Measurements from ENCODE around the gene ADAMTS17. TPM values are rescaled to one million over a fixed set of nuclear protein-coding genes. Genes with fewer than 3 reads are reported as not detected.
A peak's percentile ranks its signal among the peaks of the same experiment; 100 is the strongest.

The ADAMTS17 gene
- total RNA-seq, 2 experiments from 2014 or later = 0.99 to 1.2 TPM

DNA sequence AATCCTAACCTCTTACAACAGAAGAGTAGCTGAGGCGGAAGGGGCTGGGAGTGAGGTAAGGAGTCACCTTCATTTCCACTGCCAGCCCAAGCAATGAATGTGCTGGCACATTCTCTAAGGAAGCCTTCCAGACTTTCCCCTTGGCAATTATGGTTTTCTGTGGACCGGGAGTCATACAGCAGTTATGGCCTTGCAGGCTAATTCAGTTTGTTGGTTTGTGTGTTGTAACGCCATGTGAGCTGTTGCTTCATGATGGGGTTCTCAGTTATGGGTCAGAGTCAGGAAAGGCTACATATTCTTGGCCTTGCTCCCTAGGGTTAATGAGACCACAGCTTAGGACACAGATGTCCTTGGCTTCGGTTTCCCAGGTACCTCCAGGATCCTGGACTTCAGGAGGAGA, 137.0 kb downstream of the ADAMTS17 start:
- ChIA-PET POLR2A (no interaction called here), CTCF (no interaction called here)
- peaks cover 13% of the 10 kb centered on the region for H3K4me1 Mint-ChIP-seq (ENCODE audit: low read depth)
- no peaks in the 10 kb centered on the region for H3K9me3 Mint-ChIP-seq
- intact Hi-C loops (cut with micrococcal nuclease) = no loop called here
- no peak overlapping the region for H3K27ac Mint-ChIP-seq
- no peaks in the 10 kb centered on the region for H3K27me3 Mint-ChIP-seq
- H3K36me3 Mint-ChIP-seq = peaks cover 9% of the 10 kb centered on the region
- no peak overlapping the region for H3K4me3 Mint-ChIP-seq
- DNase-seq = no peak

DNA sequence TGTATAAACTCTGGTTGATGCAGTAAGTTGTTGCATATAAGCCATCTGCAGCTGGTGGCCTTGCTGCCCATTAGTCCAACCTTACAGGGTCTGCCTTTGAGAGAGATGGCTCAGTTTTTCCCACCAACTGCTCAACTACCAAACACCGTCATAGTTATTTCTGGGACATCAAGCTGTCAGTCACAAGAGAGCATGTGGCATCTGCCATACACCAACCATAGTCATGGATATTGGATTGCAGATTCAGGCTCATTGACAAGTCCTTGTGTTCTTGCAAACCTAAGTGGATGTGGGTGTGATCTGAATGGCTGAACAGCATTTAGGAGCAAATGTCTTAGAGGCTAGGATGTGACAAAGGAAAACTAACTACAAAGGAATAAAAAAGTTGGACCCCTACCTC, 137.6 kb downstream of the ADAMTS17 start:
- ChIA-PET POLR2A (no interaction called here), CTCF (no interaction called here)
- peaks cover 13% of the 10 kb centered on the region for H3K4me1 Mint-ChIP-seq (ENCODE audit: low read depth)
- no peaks in the 10 kb centered on the region for H3K27me3 Mint-ChIP-seq
- intact Hi-C loops (cut with micrococcal nuclease) = no loop called here
- peaks cover 9% of the 10 kb centered on the region for H3K36me3 Mint-ChIP-seq
- no peak for DNase-seq
- H3K4me3 Mint-ChIP-seq = no peak overlapping the region
- no peak overlapping the region for H3K27ac Mint-ChIP-seq
- H3K9me3 Mint-ChIP-seq = no peaks in the 10 kb centered on the region

DNA sequence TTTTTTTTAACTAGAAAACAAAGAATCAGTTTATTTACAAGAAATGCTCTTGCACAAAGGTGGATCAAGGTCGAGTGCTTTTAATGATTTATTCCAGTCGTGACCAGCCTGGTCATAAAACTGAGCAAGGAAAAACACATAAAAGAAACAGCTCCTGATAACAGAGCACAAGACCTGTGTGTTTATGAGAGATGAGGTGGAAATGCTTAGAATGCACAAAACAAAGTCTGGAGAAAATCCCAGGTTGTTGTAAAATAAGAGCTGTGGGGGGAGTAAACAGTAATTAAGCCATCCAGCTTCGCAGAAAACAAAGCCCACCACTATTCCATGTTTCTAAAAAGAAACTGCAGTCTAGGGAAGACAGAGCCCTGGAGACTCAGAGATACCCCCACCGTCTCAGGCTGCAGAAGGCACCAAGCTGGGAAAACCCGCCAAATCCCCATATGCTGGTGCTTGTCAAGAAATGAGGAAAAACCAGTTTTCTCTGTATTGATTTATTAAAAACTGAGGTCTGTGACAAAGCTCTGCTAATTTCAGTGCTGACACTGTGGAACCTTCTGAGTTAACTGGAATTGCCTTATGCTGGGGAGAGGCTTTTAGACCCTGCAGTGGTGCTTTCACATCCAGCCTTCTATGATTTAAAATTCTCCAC, 139.3 kb downstream of the ADAMTS17 start:
- Mint-ChIP-seq H3K9me3 (no peaks in the 10 kb centered on the region), H3K4me3 (no peak overlapping the region), H3K27ac (no peak overlapping the region), H3K36me3 (peaks cover 9% of the 10 kb centered on the region), H3K4me1 (ENCODE audit: low read depth) (peaks cover 13% of the 10 kb centered on the region), H3K27me3 (no peaks in the 10 kb centered on the region)
- DNase-seq = no peak
- CTCF ChIA-PET = interaction anchor here (1.1 kb wide), 1 partner anchor 148 kb away, joined by 4 read pairs; no protein-coding TSS in a partner anchor
- POLR2A ChIA-PET = no interaction called here
- intact Hi-C loops (cut with micrococcal nuclease) = no loop called here

DNA sequence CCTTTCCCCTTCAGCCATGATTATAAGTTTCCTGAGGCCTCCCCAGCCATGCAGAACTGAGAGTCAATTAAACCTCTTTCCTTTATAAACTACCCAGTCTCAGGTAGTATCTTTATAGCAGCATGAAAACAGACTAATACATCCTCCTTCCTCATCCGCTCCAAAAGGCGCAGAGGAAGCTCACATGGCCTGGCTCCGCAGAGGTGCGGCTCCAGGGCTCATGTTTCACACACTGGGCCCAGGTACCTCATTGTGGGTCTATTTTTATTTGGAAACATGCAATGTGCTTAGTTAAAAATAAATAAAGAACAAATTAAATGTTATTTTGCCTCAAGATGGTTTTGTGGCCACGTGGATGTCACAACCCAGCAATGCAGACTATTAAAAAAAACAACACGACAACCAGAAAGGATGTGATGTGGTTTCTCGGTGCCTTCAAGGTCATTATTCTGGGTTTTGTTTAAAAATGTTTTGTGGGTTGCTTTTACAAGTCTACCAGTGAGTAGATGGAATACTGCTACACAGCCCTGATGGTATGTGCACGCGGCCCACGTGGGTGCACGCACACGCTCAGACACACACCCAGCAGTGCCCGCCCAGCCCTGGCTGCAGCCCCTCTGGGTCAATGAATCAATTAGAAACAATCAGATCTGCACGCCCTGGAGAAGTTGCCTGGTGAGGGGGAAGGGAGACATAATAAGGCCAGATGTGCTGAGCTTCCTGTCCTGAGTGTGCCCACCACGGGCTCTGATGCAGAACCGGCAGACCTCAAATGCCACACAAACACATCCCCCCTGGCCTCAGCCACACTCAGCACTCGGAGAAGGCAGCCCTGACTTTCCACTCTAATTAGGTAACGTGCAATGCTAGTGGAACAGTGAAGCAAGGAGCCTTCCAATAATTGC, 140.1 kb downstream of the ADAMTS17 start:
- DNase-seq = peak; percentile 21
- Mint-ChIP-seq H3K4me1 (ENCODE audit: low read depth) (peaks cover 13% of the 10 kb centered on the region), H3K9me3 (no peaks in the 10 kb centered on the region), H3K27me3 (no peaks in the 10 kb centered on the region), H3K4me3 (no peak overlapping the region), H3K27ac (no peak overlapping the region), H3K36me3 (peaks cover 12% of the 10 kb centered on the region)
- POLR2A ChIA-PET = no interaction called here
- intact Hi-C loops (cut with micrococcal nuclease) = no loop called here
- CTCF ChIA-PET = interaction anchor here (1.1 kb wide), 1 partner anchor 149 kb away, joined by 4 read pairs; no protein-coding TSS in a partner anchor

DNA sequence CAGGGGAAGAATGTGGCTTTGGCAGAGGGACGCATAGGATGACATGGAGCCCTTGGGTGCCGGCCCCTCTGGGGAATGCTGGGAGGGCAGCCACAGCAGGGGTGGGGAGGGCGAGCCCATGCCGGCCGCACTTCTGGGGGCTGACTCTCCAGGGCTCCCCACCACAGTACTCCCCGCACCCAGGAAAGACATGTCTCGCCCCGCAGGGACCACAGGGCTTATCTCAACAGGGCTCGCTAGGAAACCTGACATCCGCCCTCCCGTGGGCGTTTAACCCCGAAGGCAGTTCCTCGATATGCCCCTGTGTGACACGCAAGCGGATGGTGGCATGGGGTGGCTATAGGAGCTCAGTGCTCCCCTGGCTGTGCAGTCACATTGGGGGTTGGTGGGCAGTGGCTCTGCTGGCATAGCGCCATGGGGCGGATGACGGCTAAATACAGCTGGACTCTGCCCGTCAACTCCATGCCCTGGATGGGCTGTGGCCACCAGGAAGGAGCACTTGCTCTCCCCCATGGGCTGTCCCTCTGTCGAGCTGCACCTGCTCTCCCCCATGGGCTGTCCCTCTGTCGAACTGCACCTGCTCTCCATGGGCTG, 141.4 kb downstream of the ADAMTS17 start:
- Mint-ChIP-seq H3K4me1 (ENCODE audit: low read depth) (peaks cover 13% of the 10 kb centered on the region), H3K9me3 (no peaks in the 10 kb centered on the region), H3K4me3 (no peak overlapping the region), H3K36me3 (peaks cover 12% of the 10 kb centered on the region), H3K27me3 (no peaks in the 10 kb centered on the region), H3K27ac (no peak overlapping the region)
- ChIA-PET POLR2A (no interaction called here), CTCF (no interaction called here)
- intact Hi-C loops (cut with micrococcal nuclease) = no loop called here
- DNase-seq = no peak

DNA sequence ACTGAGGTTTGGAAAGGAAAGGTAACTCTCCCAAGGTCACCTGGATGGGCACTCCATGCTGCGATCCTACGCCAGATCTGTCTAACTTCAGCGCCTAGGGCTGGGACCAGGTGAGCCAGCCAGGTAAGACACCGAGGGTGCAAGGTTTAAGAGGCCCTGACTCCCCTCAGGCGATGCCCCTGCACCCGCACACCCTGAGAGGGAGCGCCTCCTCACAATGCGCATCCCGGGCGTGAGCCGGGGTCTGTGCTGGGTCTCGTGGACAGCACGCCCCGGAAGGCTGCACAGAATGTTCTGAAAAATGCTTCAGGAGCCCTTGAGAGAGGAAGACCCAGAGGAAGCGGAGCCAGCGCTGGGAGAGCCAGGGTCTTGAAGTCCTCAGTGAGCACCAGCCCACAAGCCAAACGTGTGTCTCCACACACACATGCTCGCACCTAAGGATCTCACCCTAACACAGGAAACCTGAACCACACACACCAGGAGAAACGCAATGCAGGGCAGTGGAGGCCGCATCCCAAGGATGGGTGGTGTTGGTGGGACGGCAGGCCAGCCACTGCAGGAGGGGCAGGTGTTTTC, 142.0 kb downstream of the ADAMTS17 start:
- Mint-ChIP-seq H3K9me3 (no peaks in the 10 kb centered on the region), H3K4me3 (no peak overlapping the region), H3K4me1 (ENCODE audit: low read depth) (peaks cover 13% of the 10 kb centered on the region), H3K27me3 (no peaks in the 10 kb centered on the region), H3K36me3 (peaks cover 8% of the 10 kb centered on the region), H3K27ac (no peak overlapping the region)
- intact Hi-C loops (cut with micrococcal nuclease) = no loop called here
- ChIA-PET CTCF (no interaction called here), POLR2A (no interaction called here)
- DNase-seq = no peak

DNA sequence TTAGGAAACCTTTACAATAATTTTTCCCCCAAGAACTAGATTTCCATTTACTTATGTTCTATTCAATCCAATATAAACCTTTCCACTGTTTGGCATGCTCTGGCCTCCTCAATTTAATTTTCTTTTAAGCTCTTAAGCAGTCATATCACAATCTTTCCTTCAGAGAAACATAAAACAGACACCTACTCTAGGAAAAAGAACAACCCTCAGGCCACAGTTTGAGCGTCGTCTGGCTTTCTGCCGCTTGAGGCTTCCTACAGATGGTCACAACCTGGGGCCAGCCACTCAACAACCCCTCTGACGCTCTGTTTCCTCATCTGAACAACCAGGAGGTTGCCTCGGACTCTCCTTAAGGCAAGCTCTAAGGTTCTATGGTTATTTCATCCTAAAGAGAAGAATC, 143.3 kb downstream of the ADAMTS17 start:
- H3K36me3 Mint-ChIP-seq = peaks cover 3% of the 10 kb centered on the region
- peaks cover 13% of the 10 kb centered on the region for H3K4me1 Mint-ChIP-seq (ENCODE audit: low read depth)
- intact Hi-C loops (cut with micrococcal nuclease) = no loop called here
- ChIA-PET CTCF (no interaction called here), POLR2A (no interaction called here)
- no peak overlapping the region for H3K27ac Mint-ChIP-seq
- H3K4me3 Mint-ChIP-seq = no peak overlapping the region
- no peak for DNase-seq
- H3K27me3 Mint-ChIP-seq = no peaks in the 10 kb centered on the region
- no peaks in the 10 kb centered on the region for H3K9me3 Mint-ChIP-seq

DNA sequence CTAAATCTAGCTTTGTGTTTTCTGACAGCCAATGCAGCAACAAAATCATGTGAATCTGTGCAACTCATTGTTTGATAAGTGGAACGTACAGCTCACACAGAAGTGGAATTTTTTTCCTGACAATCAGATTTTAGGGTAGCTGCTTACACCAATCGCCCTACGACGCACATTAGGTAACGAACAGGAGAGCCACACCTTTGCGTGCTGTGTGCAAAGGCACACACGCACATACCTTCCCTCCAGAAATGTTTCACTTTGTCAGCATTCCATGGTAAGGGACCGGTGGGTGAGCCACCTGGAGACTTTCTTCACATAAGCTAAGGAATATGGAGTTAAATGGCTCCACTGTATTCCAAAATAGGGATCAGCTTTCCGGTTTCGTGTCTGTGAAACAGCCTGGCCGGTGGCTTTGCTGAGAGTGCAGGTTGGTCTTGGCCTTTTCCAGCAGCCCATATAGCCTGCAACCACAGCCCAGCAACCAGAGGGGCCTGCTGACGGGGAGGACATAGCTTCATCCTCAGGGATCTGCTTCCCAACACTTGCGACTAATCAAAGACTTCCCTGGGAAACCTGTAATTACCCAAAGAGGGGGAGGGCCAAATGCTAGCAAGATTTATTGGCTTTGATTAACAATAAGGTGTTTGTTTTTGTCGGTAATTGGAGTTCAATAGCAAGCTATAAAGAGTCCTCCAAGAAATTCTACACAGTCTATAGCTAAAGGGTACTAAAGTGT, 145.3 kb downstream of the ADAMTS17 start:
- POLR2A ChIA-PET = no interaction called here
- Mint-ChIP-seq H3K9me3 (no peaks in the 10 kb centered on the region), H3K4me3 (no peak overlapping the region), H3K4me1 (ENCODE audit: low read depth) (peaks cover 4% of the 10 kb centered on the region), H3K36me3 (peaks cover 3% of the 10 kb centered on the region), H3K27ac (no peak overlapping the region), H3K27me3 (no peaks in the 10 kb centered on the region)
- CTCF ChIA-PET = no interaction called here
- intact Hi-C loops (cut with micrococcal nuclease) = no loop called here
- DNase-seq = no peak

DNA sequence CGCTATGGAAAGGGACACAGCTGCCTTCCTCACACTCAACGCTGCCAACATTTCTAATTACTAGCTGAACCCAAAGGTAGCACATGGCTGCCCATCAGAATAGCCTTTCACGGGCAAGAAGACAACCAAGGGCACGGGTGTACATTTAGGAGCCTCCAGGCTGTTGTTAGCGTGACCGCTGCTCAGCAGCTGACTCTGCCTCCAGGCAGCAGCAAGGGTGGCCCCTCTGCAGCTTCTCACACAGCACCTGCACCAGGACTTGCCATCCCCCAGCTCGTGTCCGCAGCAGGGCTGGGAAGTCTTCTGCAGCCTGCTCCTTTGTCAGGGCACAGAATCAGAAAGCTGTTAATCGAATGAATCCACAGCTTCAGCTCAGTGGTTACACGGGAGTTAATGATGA, 146.8 kb downstream of the ADAMTS17 start:
- no peaks in the 10 kb centered on the region for H3K27me3 Mint-ChIP-seq
- CTCF ChIA-PET = no interaction called here
- no peak overlapping the region for H3K27ac Mint-ChIP-seq
- DNase-seq = no peak
- no peak overlapping the region for H3K4me3 Mint-ChIP-seq
- POLR2A ChIA-PET = no interaction called here
- intact Hi-C loops (cut with micrococcal nuclease) = no loop called here
- no peaks in the 10 kb centered on the region for H3K9me3 Mint-ChIP-seq
- H3K4me1 Mint-ChIP-seq (ENCODE audit: low read depth) = no peaks in the 10 kb centered on the region
- peaks cover 3% of the 10 kb centered on the region for H3K36me3 Mint-ChIP-seq

DNA sequence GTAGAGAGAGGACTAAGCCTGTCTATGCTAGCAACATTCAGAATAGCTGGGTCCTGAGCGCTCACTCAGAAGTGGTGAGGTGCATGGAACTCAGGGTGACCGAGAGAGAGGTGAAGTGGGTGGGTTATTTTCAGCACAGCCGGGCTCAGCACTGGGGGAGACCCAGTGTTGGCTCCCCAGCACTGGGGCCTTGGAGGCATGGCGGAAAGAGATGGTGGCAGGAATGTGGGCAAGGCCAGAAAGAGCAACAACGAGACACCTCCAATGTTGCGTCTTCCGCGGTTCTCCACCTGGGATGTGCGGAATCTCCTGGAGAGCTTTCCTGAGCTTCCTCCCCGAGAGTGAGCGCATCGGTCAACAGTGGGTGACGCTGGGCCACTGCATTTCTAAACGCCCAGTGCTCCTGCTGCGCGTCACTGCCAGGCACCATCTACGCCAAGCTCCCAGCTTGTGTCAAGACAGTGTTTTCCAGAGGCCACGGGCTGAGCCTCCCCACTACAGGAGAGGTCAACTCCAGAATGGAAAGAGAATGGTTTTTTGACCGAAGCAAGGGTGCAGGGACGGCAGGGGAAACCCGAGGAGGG, 148.4 kb downstream of the ADAMTS17 start:
- ChIA-PET CTCF (no interaction called here), POLR2A (no interaction called here)
- Mint-ChIP-seq H3K9me3 (no peaks in the 10 kb centered on the region), H3K27ac (no peak overlapping the region), H3K36me3 (peaks cover 3% of the 10 kb centered on the region), H3K4me3 (no peak overlapping the region), H3K4me1 (ENCODE audit: low read depth) (no peaks in the 10 kb centered on the region), H3K27me3 (no peaks in the 10 kb centered on the region)
- DNase-seq = no peak
- intact Hi-C loops (cut with micrococcal nuclease) = no loop called here

DNA sequence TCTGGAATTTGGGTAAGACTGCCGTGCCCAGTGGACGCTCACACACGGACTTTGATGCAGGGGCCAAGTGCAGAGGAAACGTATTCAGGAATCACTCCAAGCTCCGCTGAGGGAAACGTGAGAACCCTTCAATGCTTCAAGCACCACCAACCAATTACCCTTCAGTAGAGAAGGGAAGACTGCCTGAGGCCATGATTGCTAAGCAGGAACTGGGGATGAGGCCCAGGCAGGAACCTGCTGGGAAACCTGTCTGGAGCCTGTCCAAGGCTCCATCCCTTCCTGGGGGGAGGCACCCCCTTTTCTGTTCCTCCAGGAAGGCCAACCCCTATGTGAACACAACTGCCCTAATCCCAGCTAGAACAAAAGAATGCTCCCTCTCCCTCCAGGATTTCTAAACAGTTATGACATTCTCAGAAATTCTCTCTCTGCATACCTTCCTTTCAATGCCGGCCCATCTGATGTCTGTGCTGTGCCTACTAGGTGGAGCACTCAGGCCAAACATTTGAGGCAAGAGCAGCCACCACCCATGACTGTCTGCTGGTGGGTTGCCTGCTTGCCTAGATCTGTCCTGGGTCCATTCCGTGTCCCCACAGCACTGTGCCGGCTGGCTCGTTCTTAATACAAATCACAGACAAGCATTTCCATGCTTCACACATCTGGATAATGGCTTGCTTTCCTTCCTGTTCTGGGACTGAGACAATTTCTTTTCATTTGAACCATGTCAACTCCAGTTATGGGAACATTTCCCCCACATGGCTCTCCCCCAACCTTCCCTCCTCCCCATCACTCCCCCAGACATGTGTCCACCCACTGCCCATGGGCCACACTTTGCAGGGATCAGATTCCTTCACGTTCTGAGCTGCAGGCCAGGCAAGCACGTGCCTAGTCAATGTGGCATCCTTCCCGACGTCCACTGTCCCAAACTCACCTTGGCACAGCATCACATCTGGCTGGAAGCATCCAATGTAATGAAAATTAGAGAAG, 149.4 kb downstream of the ADAMTS17 start:
- ChIA-PET CTCF (no interaction called here), POLR2A (no interaction called here)
- Mint-ChIP-seq H3K4me1 (ENCODE audit: low read depth) (no peaks in the 10 kb centered on the region), H3K27me3 (no peaks in the 10 kb centered on the region), H3K36me3 (peaks cover 3% of the 10 kb centered on the region), H3K9me3 (no peaks in the 10 kb centered on the region), H3K4me3 (no peak overlapping the region), H3K27ac (no peak overlapping the region)
- DNase-seq = no peak
- intact Hi-C loops (cut with micrococcal nuclease) = no loop called here

Measured in activated CD4-positive, alpha-beta memory T cell treated with anti-CD3 and anti-CD28 coated beads for 36 hours (primary cell).